HepG2 (cell line): ENCODE results near the gene MAFB. TPM values are rescaled to one million over a fixed set of nuclear protein-coding genes. Genes with fewer than 3 reads are reported as not detected.
A peak's percentile ranks its signal among the peaks of the same experiment; 100 is the strongest.

ENCODE experiments used
- ATRX ChIP-seq: sonication (generic); formaldehyde crosslinking; IDR thresholded peaks from 2 replicates; pipeline ENCODE4 v1.4.0; 2020; ENCODE audit warnings: missing genetic modification reagents, borderline replicate concordance
- ERF ChIP-seq: IDR thresholded peaks from 2 replicates; pipeline ENCODE4 v1.6.1; 2018; ENCODE audit warnings: missing biosample characterization, missing genetic modification reagents
- GABPA ChIP-seq, 2 experiments: IDR thresholded peaks; 2 replicates each; pipeline ENCODE4 v1.6.1; 2011 to 2016; ENCODE audit warnings: low read depth in 2 of 2, low read length in 1 of 2, missing biosample characterization in 1 of 2, missing genetic modification characterization in 1 of 2
- HOXA5 ChIP-seq: sonication (generic); formaldehyde crosslinking; IDR thresholded peaks from 2 replicates; pipeline ENCODE4 v1.4.0; 2020; ENCODE audit warnings: missing genetic modification reagents
- MIER2 ChIP-seq: IDR thresholded peaks from 2 replicates; pipeline ENCODE4 v1.6.1; 2016; ENCODE audit warnings: missing biosample characterization, missing genetic modification reagents
- NFKB2 ChIP-seq: sonication (generic); formaldehyde crosslinking; IDR thresholded peaks from 2 replicates; pipeline ENCODE4 v1.4.0; 2020; ENCODE audit warnings: missing genetic modification reagents, borderline replicate concordance
- PTBP1 ChIP-seq: fragments of 200-400 bp; formaldehyde crosslinking; IDR thresholded peaks from 2 replicates; pipeline ENCODE4 v1.6.1; 2018; ENCODE audit warnings: low read length, low read depth; ENCODE audit not compliant: poor library complexity, severe bottlenecking
- TFDP1 ChIP-seq: IDR thresholded peaks from 2 replicates; pipeline ENCODE4 v1.6.1; 2016; ENCODE audit warnings: missing compliant biosample characterization, missing genetic modification reagents, borderline replicate concordance
- THAP11 ChIP-seq: IDR thresholded peaks from 2 replicates; pipeline ENCODE4 v1.6.1; 2016; ENCODE audit warnings: missing biosample characterization, missing genetic modification reagents
- ZFP1 ChIP-seq: IDR thresholded peaks from 2 replicates; pipeline ENCODE4 v1.6.1; 2016
- ZNF546 ChIP-seq: sonication (generic); formaldehyde crosslinking; conservative IDR thresholded peaks from 2 replicates; pipeline ENCODE4 v1.8.1; 2023; ENCODE audit warnings: mild to moderate bottlenecking, missing genetic modification reagents
- ZNF713 ChIP-seq: sonication (generic); formaldehyde crosslinking; IDR thresholded peaks from 2 replicates; pipeline ENCODE4 v1.4.0; 2020; ENCODE audit warnings: mild to moderate bottlenecking, missing genetic modification reagents
- ZNF747 ChIP-seq: sonication (generic); formaldehyde crosslinking; IDR thresholded peaks from 2 replicates; pipeline ENCODE4 v1.8.1; 2023; ENCODE audit warnings: missing genetic modification reagents, mild to moderate bottlenecking, borderline replicate concordance
- ZNF770 ChIP-seq: sonication (generic); formaldehyde crosslinking; IDR thresholded peaks from 2 replicates; pipeline ENCODE4 v1.5.0; 2020; ENCODE audit warnings: mild to moderate bottlenecking, missing genetic modification reagents
- polyA plus RNA-seq, 8 experiments: library from polyadenylated mRNA; depleted of rRNA in 3 of 8; stranded (reverse) in 7 of 8; unstranded in 1 of 8; fragments of >200 nt; fragmentation: Illumina TruSeq in 4 of 8; extraction: Trizol in 4 of 8; gene quantifications; 2 replicates each; pipeline versions ENCODE4 v1.2.1 to v1.2.3, GENCODE V29; 2011 to 2016; ENCODE audit warnings: low read depth in 4 of 8, missing spikeins in 1 of 8, mixed read lengths in 1 of 8; ENCODE audit not compliant: insufficient read depth in 1 of 8
- total RNA-seq, 5 experiments: library from RNA; depleted of rRNA; stranded (reverse); fragments of >200 nt; fragmentation: Illumina TruSeq; extraction: Trizol; gene quantifications; 2 replicates each; pipeline ENCODE4 v1.2.3, GENCODE V29; 2016; ENCODE audit warnings: low read depth in 1 of 5
- TF ChIP-seq, protein P1 (sequence below): sonication (generic); formaldehyde crosslinking; IDR thresholded peaks from 2 replicates; pipeline ENCODE4 v1.4.0; 2020; ENCODE audit warnings: mild to moderate bottlenecking, missing genetic modification reagents, borderline replicate concordance
- TF ChIP-seq, protein P2 (sequence below): sonication (generic); formaldehyde crosslinking; IDR thresholded peaks from 2 replicates; pipeline ENCODE4 v1.4.0; 2020; ENCODE audit warnings: missing genetic modification reagents
- TF ChIP-seq, protein P3 (sequence below): sonication (generic); formaldehyde crosslinking; IDR thresholded peaks from 2 replicates; pipeline ENCODE4 v1.8.0; 2022; ENCODE audit warnings: low read depth, missing genetic modification reagents

Gene MAFB
- total and polyA plus RNA-seq, 2 of the 13 experiments (the other 11 are each of a cell fraction or from before 2014, with no cell fraction given): 0.08 to 0.11 TPM

GRCh38 chr20:40706977-40707582, 18.0 kb upstream of the MAFB start (continued):
- TF ChIP-seq, protein P1, sequence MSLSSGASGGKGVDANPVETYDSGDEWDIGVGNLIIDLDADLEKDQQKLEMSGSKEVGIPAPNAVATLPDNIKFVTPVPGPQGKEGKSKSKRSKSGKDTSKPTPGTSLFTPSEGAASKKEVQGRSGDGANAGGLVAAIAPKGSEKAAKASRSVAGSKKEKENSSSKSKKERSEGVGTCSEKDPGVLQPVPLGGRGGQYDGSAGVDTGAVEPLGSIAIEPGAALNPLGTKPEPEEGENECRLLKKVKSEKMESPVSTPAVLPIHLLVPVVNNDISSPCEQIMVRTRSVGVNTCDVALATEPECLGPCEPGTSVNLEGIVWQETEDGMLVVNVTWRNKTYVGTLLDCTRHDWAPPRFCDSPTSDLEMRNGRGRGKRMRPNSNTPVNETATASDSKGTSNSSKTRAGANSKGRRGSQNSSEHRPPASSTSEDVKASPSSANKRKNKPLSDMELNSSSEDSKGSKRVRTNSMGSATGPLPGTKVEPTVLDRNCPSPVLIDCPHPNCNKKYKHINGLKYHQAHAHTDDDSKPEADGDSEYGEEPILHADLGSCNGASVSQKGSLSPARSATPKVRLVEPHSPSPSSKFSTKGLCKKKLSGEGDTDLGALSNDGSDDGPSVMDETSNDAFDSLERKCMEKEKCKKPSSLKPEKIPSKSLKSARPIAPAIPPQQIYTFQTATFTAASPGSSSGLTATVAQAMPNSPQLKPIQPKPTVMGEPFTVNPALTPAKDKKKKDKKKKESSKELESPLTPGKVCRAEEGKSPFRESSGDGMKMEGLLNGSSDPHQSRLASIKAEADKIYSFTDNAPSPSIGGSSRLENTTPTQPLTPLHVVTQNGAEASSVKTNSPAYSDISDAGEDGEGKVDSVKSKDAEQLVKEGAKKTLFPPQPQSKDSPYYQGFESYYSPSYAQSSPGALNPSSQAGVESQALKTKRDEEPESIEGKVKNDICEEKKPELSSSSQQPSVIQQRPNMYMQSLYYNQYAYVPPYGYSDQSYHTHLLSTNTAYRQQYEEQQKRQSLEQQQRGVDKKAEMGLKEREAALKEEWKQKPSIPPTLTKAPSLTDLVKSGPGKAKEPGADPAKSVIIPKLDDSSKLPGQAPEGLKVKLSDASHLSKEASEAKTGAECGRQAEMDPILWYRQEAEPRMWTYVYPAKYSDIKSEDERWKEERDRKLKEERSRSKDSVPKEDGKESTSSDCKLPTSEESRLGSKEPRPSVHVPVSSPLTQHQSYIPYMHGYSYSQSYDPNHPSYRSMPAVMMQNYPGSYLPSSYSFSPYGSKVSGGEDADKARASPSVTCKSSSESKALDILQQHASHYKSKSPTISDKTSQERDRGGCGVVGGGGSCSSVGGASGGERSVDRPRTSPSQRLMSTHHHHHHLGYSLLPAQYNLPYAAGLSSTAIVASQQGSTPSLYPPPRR (CRISPR knock-in tag): no peak
- TF ChIP-seq ZNF546 (CRISPR knock-in tag) (no peak), PTBP1 (no peak), ZNF747 (CRISPR knock-in tag) (no peak), ZFP1 (CRISPR knock-in tag) (no peak), ZNF713 (no peak), ATRX (CRISPR knock-in tag) (no peak), THAP11 (no peak), ZNF770 (CRISPR knock-in tag) (0 out of 2 replicates have a peak, but pooled peaks have one; percentile 37), TFDP1 (CRISPR knock-in tag) (no peak), GABPA (IDR thresholded peaks at IDR 0.05; ENCODE audit: low read depth, low read length) (no peak), GABPA (CRISPR knock-in tag; IDR thresholded peaks at IDR 0.05; ENCODE audit: low read depth) (peak; percentile 61; the same call in 1 of the 2 replicates), MIER2 (CRISPR knock-in tag) (peak; percentile 62; the same call in 1 of the 2 replicates), NFKB2 (CRISPR knock-in tag) (no peak), ERF (no peak), HOXA5 (CRISPR knock-in tag) (no peak)
- TF ChIP-seq, protein P2, sequence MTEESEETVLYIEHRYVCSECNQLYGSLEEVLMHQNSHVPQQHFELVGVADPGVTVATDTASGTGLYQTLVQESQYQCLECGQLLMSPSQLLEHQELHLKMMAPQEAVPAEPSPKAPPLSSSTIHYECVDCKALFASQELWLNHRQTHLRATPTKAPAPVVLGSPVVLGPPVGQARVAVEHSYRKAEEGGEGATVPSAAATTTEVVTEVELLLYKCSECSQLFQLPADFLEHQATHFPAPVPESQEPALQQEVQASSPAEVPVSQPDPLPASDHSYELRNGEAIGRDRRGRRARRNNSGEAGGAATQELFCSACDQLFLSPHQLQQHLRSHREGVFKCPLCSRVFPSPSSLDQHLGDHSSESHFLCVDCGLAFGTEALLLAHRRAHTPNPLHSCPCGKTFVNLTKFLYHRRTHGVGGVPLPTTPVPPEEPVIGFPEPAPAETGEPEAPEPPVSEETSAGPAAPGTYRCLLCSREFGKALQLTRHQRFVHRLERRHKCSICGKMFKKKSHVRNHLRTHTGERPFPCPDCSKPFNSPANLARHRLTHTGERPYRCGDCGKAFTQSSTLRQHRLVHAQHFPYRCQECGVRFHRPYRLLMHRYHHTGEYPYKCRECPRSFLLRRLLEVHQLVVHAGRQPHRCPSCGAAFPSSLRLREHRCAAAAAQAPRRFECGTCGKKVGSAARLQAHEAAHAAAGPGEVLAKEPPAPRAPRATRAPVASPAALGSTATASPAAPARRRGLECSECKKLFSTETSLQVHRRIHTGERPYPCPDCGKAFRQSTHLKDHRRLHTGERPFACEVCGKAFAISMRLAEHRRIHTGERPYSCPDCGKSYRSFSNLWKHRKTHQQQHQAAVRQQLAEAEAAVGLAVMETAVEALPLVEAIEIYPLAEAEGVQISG (CRISPR knock-in tag): peak; percentile 65
- TF ChIP-seq, protein P3, sequence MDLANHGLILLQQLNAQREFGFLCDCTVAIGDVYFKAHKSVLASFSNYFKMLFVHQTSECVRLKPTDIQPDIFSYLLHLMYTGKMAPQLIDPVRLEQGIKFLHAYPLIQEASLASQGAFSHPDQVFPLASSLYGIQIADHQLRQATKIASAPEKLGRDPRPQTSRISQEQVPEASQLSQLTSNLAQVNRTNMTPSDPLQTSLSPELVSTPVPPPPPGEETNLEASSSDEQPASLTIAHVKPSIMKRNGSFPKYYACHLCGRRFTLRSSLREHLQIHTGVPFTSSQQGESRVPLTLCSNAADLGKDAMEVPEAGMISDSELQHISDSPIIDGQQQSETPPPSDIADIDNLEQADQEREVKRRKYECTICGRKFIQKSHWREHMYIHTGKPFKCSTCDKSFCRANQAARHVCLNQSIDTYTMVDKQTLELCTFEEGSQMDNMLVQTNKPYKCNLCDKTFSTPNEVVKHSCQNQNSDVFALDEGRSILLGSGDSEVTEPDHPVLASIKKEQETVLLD (CRISPR knock-in tag): no peak
